ENCODE data around the gene ACOX3.

Gene ACOX3

DNA sequence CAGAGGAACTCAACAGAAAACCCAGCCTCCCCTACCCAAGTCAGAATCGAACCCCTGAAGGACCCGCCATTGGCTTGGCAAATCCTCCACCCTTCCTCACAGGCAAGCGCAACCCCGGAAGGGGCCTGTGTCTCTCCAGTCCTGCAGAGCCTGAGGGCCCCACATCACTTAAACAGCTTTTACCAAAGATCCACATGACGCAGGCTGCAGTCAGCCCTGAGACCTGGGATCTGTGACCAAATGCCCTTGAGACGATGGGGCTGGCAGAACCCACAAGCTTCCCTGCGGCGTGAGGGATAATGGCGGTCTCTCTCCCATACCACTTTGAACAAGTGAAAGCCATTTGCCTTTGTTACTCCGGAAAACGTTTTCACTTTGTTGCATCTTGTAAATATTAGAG is 54.9 kb downstream of the ACOX3 start:
- no peak for DNase-seq

DNA sequence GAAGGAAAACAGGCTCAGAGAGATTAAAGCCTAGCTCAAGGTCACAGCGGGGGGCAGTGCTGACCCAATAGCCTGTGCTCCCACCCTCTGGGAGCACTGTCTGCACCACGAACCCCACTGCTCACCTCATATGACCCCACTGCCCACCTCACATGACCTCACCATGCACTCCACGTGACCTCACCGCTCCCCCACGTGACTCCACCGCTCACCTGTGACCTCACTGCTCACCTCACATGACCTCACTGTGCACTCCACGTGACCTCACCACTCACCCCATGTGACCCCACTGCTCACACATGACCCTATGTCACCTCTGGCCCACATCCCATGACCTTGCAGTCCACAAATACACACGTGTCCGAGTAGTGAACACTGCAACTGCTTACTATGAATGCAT is 55.4 kb downstream of the ACOX3 start:
- no peak for DNase-seq

DNA sequence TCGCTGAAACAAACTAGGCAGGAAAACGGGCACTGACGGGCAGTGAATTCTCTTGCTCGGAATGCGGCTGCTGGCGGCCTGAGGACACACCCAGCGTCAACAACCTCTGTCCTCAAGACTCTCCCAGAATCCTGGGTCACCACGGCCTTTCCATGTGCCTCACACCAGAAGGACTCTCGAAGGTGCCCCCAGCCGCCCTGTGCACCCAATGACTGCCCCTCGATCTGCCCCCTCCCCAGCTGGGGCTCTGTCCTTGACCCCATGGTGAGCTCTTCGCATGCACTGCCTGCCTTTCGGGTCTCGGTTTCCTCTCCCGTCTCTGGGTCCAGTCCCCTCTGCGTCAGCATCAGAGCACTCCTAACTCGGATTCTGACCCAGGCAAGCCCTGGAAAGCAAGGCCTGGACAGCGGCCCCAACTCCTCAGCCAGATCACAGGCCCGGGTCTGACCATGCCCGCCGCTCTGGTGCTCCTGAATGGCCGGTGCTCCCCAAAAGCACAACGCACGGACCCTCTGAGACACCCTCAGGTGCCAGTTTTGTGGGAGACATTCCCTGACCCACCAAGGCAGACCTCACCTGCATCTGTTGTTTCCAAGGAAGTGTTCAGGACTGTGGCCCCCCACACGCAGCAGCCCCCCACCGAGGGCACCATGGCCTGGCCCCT is 56.0 kb downstream of the ACOX3 start:
- no peak for DNase-seq

DNA sequence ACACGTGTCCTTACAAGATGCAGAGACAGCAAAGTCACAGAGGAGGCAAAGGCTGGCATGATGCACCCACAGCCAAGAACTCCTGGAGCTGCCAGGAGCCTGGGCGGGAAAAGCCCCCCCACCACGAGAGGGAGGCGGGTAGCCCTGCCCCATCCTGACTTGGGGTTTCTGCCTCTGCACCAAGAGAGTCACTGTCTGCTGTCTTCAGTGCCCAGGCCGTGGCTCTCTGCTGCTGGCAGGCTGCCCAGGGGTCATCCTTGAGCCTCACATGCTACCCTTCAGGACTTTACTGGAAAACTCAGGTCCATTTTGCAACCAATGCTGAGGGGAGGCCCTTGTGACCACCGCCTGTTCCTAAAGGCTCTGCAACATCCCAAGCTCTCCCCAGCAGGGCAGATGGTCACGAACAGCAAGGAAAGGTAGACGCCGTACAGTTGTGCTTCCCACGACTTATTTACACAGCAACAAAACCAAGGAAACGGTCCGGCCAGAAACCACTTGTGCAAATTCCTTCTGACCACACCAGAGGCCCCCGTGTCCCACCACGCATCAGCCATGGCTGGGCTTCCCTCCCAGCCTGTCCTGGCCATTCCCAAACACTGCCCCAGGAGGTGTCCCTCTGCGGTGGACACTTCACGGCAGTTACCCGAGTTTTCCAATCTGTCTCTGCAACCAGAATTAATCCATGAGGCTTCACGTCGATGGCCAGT is 56.9 kb downstream of the ACOX3 start:
- DNase-seq = no peak

DNA sequence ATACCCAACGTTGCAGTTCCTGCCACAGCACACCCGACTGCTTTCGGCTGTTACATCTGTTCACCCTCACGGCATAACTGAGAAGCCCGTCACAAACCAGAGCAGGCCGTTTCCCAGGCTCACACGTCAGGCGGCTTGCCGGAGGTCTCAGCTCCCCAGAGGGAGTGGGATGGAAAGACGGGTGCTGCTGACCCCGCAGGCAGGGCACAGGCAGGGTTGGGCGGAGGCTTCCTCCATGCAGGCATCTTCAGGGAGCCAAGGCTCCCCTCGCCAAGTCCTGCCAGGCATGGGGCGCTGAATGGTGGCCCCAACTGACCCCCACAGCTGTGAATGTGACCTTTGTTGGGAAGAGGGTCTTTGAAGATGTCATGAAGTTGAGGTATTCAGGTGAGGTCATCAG is 57.5 kb downstream of the ACOX3 start:
- DNase-seq = no peak

DNA sequence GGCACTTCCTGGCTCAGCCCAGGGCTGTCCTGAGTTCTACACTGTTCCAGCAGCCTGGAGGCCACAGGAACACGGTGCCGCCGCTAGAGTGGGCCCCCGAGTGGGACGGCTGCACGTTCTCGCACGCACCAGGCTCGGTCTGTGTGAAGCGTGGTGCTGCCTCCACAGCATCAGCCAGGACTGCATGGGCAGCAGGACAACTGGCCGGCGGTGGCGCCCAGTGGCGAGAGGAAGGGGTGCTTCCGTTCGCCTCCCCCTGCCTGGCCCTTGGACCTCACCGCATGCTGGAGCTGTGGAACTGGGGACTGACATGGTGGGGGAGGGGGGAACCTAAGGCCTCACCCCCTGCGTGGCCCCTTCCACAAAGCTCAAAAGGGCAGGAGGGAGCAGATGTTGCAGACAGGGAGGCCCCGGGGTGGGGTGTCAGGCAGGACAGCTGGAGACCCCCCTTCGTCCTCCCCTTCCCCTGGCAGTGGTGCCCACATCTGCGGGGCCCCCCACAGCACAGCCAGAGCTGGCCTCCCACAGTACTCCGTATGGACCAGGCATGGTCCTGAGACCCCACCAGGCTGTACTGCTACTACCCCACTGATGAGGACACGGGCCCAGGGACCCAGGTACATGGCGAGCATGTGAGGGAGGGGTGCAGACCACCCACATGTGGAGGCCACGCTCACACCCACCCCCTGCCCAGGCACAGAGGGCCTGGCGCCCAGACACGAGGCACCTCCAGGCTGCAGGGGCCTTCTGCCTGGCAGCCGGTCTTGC is 58.5 kb downstream of the ACOX3 start:
- no peak for DNase-seq

DNA sequence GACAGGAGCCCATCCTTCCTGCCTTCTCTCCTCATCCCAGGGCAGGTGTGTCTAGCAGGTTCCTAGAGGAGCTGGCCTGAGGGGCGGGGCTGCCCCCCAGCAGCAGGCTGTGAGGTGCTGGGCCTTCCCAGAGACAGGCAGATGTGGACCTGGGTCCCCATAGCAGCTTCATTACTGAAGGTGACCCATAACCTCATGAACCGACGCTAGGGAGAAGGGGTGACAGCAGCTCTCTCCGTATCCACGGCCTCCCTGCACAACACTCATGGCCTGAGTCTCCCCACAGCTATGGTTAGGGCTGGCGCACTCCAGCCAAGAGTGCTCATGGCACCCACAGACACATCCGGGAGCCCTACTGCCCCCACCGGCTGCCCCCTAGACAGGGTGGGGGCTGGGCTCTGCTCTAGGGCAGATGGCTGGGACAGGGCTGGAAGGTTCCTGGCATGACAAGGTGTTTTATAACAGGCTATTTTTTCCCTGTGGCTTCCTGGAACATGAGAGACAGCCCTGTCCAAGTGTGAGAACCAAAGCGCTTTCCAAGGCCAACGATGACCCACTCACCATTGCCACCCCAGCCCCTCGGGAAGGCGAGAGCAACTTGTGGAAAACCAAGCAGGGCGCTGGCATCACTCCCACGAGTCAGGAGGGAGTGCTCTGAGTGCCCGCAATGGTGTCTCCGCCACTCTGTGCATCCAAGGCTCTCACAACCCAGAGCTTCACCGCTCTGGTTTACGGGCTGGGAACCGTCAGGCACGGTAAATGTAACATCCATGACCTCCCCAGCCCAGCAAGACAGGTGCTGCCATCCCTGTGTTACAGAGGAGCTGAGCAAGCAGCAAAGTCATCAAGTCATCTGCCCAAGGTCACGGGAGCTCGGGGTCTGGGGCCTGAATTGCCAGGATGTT is 59.8 kb downstream of the ACOX3 start:
- no peak for DNase-seq

DNA sequence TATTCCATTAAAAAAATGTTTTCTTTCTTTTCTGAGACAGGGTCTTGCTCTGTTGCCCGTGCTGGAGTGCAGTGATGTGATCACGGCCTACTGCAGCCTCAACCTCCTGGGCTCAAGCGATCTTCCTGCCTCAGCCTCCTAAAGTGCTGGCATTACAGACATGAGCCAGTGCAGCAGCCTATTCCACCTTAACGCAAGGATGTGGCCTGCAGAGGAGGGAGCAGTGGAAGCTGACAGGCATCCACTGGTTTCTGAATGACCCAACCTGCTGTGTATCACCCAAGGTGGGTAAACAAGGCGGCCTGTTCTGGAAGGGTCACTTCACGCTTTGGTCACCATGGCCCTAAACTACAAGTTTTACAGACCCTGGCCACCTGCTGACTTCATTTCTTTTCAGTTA is 60.8 kb downstream of the ACOX3 start:
- no peak for DNase-seq

DNA sequence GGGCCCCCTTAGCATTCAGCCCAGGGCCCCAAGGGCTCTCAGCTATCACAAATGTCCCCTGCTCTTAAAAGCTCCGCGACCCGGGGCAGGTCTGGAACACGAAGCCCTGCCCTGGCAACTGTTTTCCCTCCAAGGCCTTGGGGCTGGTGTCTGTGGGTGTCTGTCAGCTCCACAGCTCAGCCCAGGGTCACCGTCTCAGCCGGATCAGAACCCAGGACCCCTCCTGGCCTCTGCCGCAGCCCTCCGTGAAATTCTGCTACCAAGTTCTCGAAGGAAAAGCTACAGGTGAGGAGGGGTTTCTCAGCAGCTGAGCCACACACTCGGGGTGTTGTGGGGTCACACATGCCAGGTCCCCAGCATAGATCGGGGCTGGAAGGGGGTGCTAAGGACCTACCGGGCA is 61.2 kb downstream of the ACOX3 start:
- DNase-seq = no peak

DNA sequence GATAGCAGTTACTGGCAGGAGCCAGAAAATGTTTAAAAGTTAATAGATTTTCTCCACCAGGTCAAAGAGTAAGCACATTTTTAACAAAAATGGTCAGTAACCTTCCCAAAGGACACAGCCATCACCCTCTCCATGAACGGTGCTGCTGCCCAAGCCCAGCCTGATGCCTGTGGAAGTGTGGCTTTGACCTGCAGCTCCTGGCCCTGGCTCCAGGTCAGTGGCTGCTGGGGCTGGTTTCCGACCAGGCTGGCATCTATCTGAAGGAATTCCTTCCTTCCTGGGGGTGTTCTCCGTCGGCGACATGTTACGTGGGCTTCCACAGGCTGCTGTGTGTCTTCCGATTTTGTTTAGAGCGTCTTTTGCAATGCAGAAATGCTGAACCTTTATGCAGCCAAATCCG is 61.7 kb downstream of the ACOX3 start:
- no peak for DNase-seq

DNA sequence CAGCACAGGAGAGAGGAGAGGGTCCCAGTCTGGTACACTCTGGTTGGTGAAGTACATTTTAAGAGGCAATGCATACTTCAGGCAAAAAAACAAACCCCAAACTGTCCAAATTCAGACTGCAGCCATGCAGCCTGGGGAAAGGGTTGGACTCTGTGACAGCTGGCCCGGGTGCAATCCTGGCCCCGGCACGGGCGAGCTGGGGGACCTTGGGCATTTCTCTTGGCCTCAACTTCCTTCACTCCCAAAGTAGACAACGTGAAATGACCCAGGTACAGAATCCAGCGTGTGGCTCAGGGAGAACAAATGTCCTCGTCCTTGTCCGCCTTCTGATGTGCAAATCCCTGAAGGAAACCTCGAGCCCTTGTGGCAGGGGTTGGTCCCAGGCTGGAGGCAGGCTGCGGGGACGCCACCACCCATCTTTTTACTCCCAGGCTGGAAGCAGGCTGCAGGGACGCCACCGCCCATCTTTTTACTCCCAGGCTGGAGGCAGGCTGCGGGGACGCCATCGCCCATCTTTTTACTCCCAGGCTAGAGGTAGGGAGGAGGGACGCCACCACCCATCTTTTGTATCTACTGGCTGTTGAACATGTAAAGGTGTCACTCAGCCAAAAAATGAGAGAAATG is 62.3 kb downstream of the ACOX3 start:
- no peak for DNase-seq

DNA sequence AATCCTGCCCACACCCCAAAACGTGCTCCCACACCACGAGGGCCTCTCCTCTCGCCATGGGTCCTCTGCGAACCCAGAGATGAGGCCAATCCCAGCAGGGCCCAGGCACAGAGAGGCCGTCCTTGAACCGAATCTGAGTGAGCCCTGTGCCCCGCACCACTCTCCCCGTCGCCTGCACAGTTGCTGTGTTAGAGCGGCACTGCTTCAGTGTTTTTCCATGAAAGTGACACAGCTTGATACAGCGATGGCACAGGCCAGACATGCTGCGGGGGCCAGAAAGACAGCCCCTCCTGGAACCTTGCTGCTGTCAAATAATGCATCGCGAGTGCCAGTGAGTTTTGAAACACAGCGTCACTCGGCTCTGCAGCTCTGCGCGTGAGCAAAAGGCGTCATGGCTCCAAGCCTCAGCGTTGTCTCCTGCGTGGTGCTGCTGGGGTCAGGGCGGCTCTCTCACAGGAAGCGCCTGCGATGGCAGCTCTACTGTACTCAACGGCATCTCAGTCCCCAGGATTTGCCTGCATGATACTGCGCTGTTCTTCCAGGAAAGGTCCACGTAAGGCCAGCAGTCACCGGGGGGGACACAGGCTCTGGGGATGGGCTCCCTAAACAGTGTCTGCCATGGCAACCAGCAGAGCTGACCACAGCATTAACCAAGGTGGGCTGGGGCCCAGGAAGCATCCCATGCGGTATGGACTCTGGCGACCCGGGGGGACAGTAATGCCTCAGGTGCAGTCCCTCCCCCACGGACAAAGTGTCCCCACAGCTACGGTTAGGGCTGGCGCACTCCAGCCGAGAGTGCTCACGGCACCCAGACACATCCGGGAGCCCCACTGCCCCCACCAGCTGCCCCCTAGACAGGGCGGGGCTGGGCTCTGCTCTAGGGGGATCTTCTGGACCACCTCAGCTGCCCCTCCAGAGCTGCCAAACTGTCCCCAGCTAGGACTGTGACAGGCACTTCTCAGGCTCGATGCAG is 63.1 kb downstream of the ACOX3 start:
- DNase-seq = no peak

DNA sequence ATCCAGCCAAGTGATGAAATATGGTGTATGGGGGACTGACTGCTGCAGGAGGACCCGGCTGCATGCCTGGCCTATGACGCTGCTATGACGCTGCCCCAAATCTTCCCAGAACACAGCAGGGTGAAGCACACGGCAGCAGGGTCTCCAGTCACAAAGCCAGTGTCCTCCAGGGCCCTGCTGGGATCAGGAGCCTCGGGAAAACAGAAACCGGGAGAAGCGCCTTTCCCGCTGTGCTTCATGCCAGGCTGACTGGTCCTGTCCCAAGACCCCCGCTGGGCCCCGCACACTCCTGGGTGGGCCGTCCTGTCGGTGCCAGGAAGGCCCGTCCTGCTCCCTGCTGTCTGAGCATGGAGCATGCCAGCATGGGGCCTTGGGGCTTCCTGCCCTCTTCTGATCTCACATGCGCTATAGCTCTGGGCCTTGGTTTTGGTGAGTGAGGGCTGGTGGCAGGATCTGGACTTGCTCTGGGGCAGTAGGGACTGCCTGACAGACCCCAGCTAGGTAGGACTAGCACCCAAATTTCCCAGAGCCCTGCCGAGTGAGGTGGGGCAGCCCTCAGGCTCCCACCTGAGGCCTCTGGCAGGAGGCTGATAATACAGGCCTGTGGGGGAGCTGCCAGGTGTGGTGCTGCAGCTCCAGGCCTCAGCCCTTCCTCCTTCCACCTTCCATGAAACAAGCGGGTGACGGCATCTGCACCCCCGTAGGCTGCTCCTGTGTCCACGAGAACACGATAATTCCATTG is 64.0 kb downstream of the ACOX3 start:
- no peak for DNase-seq

DNA sequence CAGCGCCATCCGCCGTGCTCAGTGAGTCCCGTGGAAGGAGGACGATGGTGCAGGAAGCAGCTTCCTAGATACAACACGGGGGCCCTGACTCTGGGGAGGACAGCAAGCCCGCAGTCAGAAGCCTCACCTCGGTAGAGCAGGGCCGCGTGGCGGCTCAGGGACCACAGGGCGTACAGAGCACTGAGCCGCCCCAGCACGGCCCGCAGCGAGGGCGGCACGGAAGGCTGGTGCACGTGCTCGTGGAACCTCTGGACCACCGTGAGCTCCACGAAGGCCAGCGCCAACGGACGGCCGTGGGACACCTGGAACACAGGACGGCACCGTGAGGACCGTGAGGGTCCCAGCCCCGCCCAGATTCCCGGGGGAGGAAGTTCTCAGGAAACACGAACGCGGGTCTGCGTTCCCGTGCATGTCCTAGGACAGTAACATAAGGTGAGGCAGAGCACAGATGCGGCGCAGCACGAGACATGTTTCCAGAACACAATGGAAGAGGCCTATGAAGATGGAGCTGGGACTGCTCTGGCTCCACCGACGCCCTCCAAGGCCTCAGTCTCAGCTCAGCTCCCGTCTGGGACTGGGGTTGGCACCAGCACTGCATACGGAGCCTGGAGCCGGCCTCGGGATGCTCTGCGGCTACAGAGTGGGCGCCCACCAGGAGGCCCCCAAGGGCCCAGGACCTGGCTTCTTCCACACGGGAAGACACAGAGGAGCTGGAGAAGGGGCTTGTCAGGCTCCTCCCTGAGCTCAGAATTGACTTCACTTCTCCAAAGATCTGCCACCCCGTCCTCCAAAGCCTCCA is 65.5 kb downstream of the ACOX3 start:
- no peak for DNase-seq

DNA sequence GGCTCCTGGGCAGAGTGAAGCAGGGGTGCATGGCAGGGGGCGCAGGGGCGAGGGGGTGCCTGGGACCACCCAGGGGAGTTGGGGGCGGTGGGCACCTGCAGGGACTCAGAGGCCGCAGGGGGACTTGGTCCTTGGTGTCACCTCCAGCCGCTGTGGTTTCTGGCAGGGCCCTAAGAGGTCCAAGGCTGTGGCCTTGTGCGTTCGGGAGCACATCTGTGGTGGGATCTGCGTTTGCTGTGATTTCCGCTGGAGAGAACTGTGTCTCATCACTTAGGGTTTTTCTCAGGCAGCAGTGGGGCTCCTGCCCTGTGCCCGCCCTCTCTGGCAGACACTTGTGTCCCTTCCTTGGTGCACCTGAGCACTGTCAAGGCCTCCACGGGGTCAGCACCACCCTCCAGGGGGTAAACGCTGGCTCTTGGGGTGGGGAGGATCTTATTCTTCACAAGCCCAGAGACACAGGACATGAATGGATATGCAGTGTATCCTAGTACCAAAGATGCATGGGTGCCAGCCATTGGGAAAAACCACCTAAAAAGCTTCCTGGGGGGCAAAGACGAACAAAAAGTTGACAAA is 66.5 kb downstream of the ACOX3 start:
- no peak for DNase-seq

DNA sequence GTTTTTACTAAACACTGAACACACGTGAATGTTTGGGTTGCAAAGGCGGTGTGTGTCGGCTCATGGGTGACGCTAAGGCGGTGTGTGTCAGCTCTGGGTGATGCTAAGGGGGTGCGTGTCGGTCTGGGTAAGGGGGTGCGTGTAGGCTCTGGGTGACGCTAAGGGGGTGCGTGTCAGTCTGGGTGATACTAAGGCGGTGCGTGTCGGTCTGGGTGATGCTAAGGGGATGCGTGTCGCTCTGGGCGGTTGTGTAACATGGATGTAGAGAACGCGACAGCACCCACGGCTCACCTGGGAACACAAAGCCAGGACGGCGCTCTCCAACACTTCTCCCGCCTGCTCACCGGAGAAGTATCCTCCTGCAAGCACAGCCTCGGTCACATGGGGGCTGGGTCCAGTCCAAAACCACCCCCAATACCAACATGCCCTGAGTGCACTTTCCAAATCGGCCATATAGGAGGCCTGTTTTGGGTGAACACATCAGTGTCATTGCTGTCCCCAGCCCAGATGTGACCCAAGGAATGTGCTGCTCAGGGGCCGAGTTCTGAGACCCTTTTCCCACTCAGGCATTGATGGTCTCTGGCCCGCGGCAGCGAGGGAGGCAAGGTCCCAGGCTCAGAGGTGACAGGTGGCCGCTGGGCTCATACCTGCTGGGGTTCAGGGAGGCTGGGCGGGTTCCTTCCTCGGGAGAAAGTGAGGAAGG is 67.1 kb downstream of the ACOX3 start:
- no peak for DNase-seq

DNA sequence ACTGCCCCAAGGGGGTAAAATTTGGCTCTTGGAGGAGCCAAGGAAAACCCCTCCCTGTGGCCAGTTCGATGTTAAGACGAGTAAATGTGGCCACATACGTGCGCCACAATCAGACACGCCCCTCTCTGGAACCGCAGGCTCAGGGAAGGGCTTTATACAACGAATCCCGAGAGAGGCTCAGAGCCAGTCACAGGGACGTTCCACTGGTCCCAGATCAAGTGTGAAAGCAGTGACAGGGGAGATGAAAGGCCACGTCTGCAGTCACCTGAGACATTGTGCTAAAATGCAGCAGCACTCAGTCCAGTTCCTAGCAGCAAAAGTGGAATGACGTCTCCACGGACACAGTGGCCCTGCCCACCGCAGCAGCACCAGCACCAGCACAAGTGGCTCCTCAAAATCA is 68.0 kb downstream of the ACOX3 start:
- no peak for DNase-seq

DNA sequence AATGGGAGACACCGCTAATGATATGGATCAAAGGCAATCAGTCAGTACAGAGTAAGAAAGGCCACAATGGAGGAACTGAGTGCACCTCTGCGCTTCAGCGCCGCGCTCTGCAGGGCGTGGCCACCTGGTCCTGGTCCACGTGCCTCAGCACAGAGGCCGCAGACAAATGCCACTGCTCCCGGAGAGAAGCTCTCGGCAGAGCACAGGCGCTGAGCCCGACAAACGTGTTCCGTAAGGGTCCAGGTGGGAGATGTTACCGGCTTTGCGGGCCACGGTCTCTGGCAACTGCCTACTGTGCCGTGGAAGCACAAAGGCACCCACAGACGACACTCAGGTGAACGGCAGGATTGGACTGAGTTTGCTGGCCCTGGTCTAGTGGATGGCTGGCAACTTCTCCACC is 68.9 kb downstream of the ACOX3 start:
- no peak for DNase-seq

Data from NCI-H226 (cell line).